Endothelial cell (in vitro differentiated cells): ENCODE results near the gene SUGP2. TPM values are rescaled to one million over a fixed set of nuclear protein-coding genes. Genes with fewer than 3 reads are reported as not detected.

Experiments used
- DNase-seq: peaks from one replicate; pipeline ENCODE4 v3.0.0; 2021; ENCODE audit warnings: low spot score
- H3K27ac Mint-ChIP-seq: one replicate; pipeline ENCODE4 v1.8.0; 2021; ENCODE audit warnings: mixed read lengths, inconsistent platforms; ENCODE audit not compliant: unreplicated experiment
- H3K27me3 Mint-ChIP-seq: one replicate; pipeline ENCODE4 v1.8.0; 2021; ENCODE audit warnings: mild to moderate bottlenecking, moderate library complexity, mixed read lengths, inconsistent platforms; ENCODE audit not compliant: unreplicated experiment
- H3K36me3 Mint-ChIP-seq: one replicate; pipeline ENCODE4 v1.8.0; 2021; ENCODE audit warnings: mild to moderate bottlenecking, low read depth, mixed read lengths, inconsistent platforms; ENCODE audit not compliant: unreplicated experiment
- H3K4me1 Mint-ChIP-seq: one replicate; pipeline ENCODE4 v1.8.0; 2021; ENCODE audit warnings: mild to moderate bottlenecking, mixed read lengths, inconsistent platforms; ENCODE audit not compliant: unreplicated experiment
- H3K4me3 Mint-ChIP-seq: one replicate; pipeline ENCODE4 v1.8.0; 2021; ENCODE audit warnings: mild to moderate bottlenecking, mixed read lengths, inconsistent platforms; ENCODE audit not compliant: unreplicated experiment
- H3K9me3 Mint-ChIP-seq: one replicate; pipeline ENCODE4 v1.8.0; 2021; ENCODE audit warnings: mixed read lengths, inconsistent platforms; ENCODE audit not compliant: unreplicated experiment
- total RNA-seq: library from RNA; stranded (reverse); fragmentation: NEBNext Ultra II Directional; extraction: Animal tissue kit (Norgen Biotek cat#: 25700); gene quantifications from one replicate; pipeline ENCODE4 v1.2.1, GENCODE V29; 2021; ENCODE audit not compliant: unreplicated experiment
- TF ChIP-seq, protein P1 (sequence below): fragments of 200-600 bp; sonication (generic); IDR thresholded peaks from one replicate; pipeline ENCODE4 v1.5.0; 2021; ENCODE audit warnings: antibody characterized with exemption; ENCODE audit not compliant: unreplicated experiment

The SUGP2 gene
- total RNA-seq, 1 donor from 2014 or later, result 109 TPM

- H3K4me1 Mint-ChIP-seq, result peaks cover 10% of the 10 kb centered on the region
- peak overlapping the region; percentile 98 for H3K4me3 Mint-ChIP-seq
- TF ChIP-seq, protein P1, sequence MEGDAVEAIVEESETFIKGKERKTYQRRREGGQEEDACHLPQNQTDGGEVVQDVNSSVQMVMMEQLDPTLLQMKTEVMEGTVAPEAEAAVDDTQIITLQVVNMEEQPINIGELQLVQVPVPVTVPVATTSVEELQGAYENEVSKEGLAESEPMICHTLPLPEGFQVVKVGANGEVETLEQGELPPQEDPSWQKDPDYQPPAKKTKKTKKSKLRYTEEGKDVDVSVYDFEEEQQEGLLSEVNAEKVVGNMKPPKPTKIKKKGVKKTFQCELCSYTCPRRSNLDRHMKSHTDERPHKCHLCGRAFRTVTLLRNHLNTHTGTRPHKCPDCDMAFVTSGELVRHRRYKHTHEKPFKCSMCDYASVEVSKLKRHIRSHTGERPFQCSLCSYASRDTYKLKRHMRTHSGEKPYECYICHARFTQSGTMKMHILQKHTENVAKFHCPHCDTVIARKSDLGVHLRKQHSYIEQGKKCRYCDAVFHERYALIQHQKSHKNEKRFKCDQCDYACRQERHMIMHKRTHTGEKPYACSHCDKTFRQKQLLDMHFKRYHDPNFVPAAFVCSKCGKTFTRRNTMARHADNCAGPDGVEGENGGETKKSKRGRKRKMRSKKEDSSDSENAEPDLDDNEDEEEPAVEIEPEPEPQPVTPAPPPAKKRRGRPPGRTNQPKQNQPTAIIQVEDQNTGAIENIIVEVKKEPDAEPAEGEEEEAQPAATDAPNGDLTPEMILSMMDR, result no peak
- H3K9me3 Mint-ChIP-seq, result no peaks in the 10 kb centered on the region
- H3K27me3 Mint-ChIP-seq, result peaks cover 6% of the 10 kb centered on the region
- H3K27ac Mint-ChIP-seq, result peak overlapping the region; percentile 42
- peaks cover 19% of the 10 kb centered on the region for H3K36me3 Mint-ChIP-seq
- no peak for DNase-seq
Observed at GRCh38 chr19:19033176-19033425, 216 bp downstream of the SUGP2 start.

- Mint-ChIP-seq H3K9me3 (no peaks in the 10 kb centered on the region), H3K36me3 (peaks cover 21% of the 10 kb centered on the region), H3K27me3 (peaks cover 6% of the 10 kb centered on the region), H3K4me1 (peaks cover 10% of the 10 kb centered on the region), H3K4me3 (peak overlapping the region; percentile 98), H3K27ac (peak overlapping the region; percentile 90)
- TF ChIP-seq, protein P1, result no peak
- DNase-seq, result peak; percentile 85
Observed at GRCh38 chr19:19032420-19033175, 719 bp downstream of the SUGP2 start.

DNA sequence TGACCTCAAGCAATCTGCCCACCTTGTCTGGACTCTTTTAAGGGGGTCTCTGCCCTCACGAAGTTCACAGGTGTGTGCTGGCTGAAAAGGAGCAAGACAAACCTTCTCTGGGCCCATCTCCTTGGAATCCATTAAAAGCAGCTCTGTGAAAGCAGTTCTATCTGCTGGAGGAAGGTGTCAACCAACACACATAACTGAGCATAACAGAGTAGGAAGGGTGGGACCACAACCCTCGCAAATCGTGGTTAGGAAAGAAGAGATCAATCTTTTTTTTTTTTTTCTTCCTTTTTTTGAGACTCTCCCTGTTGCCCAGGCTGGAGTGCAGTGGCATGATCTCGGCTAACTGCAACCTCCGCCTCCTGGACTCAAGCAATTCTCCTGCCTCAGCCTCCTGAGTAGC is 1.4 kb downstream of the SUGP2 start:
- DNase-seq, result no peak
- Mint-ChIP-seq H3K4me1 (peaks cover 10% of the 10 kb centered on the region), H3K4me3 (peak overlapping the region; percentile 98), H3K36me3 (peaks cover 27% of the 10 kb centered on the region), H3K27me3 (peaks cover 6% of the 10 kb centered on the region), H3K9me3 (no peaks in the 10 kb centered on the region), H3K27ac (peak overlapping the region; percentile 52)
- TF ChIP-seq, protein P1, result no peak

- Mint-ChIP-seq H3K27ac (no peak overlapping the region), H3K27me3 (peaks cover 5% of the 10 kb centered on the region), H3K4me1 (peaks cover 4% of the 10 kb centered on the region), H3K9me3 (no peaks in the 10 kb centered on the region), H3K36me3 (peaks cover 35% of the 10 kb centered on the region), H3K4me3 (no peak overlapping the region)
- TF ChIP-seq, protein P1, result no peak
- DNase-seq, result no peak
Observed at GRCh38 chr19:19028526-19028925, 4.8 kb downstream of the SUGP2 start.

GRCh38 chr19:19027228-19027627 is 6.1 kb downstream of the SUGP2 start:
- Mint-ChIP-seq H3K27me3 (peaks cover under 1% of the 10 kb centered on the region), H3K36me3 (peaks cover 40% of the 10 kb centered on the region), H3K9me3 (no peaks in the 10 kb centered on the region), H3K4me3 (peak overlapping the region; percentile 61), H3K27ac (no peak overlapping the region), H3K4me1 (peaks cover 6% of the 10 kb centered on the region)
- DNase-seq, result no peak
- TF ChIP-seq, protein P1, result no peak
